GM13976 (cell line): ENCODE data around the gene RPA1.
A peak's percentile ranks its signal among the peaks of the same experiment; 100 is the strongest.

Source experiments
- DNase-seq: peaks from one replicate; pipeline ENCODE4 v3.0.0; 2012; ENCODE audit warnings: low spot score
- in situ Hi-C: fragments of 300-500 bp; cut with MboI; formaldehyde crosslinking; loops from one replicate; pipeline ENCODE4 v1.12.0; 2022; ENCODE audit warnings: low sequenced_read_pairs, mixed read lengths, inconsistent platforms; ENCODE audit not compliant: unreplicated experiment
- TF ChIP-seq, protein P1 (sequence below): IDR thresholded peaks from 2 replicates; pipeline ENCODE4 v1.5.1; 2012; ENCODE audit warnings: borderline replicate concordance, mild to moderate bottlenecking; ENCODE audit not compliant: insufficient read depth; ENCODE audit errors: extremely low read depth, missing control alignments, control extremely low read depth

RPA1 gene

DNA sequence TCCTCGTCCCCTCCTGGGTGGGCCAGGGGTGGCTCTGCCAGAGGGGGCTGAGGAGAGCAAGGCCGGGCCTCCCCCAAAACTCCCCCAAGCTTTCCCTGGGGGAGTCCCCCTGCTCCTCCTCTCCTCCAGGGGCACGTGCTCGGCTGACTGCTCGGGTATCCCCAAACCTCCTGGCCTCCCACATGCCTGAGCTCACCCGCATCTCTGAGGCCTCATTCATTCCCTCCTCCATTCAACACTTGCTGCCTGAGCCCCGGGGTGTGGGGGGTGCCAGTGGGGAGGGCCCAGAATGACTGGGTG, 112.2 kb downstream of the RPA1 start:
- TF ChIP-seq, protein P1, sequence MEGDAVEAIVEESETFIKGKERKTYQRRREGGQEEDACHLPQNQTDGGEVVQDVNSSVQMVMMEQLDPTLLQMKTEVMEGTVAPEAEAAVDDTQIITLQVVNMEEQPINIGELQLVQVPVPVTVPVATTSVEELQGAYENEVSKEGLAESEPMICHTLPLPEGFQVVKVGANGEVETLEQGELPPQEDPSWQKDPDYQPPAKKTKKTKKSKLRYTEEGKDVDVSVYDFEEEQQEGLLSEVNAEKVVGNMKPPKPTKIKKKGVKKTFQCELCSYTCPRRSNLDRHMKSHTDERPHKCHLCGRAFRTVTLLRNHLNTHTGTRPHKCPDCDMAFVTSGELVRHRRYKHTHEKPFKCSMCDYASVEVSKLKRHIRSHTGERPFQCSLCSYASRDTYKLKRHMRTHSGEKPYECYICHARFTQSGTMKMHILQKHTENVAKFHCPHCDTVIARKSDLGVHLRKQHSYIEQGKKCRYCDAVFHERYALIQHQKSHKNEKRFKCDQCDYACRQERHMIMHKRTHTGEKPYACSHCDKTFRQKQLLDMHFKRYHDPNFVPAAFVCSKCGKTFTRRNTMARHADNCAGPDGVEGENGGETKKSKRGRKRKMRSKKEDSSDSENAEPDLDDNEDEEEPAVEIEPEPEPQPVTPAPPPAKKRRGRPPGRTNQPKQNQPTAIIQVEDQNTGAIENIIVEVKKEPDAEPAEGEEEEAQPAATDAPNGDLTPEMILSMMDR, result no peak
- in situ Hi-C loops, result no loop called here
- DNase-seq, result peak; percentile 63

DNA sequence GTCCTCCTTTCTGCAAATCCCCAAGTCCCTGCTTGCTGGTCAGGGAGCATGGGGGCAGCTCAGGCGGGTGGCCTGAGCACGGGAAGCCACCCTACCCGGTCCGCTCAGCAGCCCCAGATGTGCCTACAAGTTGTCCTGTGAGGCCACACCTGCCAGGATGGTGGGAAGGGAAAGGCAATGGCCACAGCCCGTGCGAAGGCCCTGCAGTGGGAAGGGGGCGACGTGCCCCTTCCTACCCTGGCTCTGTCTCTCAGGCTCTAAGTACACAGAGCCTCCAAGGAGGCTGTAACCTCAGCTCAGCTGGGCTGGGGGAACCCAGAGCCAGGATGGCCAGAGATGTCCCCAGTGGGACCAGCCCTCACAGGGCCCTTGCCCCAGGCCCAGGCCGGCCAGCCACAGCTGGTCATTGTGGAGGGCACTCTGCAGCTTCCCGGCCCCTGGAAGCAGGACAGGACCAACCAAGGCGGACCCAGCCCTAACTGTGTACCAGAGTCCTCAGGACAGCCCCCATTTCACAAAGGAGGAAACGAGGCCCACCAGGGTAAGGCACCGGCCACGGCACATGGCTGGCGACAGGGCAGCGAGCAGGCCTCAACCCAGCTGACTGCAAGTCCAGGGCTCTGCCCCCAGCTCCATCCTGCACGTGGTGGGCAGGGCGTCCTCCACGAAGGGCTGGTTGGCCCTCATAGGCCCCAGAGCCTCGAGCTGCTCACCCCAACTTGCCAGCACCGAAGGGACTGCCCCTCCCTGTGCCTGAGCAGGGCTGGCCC, 113.0 kb downstream of the RPA1 start:
- TF ChIP-seq, protein P1, result no peak
- in situ Hi-C loops, result no loop called here
- no peak for DNase-seq

DNA sequence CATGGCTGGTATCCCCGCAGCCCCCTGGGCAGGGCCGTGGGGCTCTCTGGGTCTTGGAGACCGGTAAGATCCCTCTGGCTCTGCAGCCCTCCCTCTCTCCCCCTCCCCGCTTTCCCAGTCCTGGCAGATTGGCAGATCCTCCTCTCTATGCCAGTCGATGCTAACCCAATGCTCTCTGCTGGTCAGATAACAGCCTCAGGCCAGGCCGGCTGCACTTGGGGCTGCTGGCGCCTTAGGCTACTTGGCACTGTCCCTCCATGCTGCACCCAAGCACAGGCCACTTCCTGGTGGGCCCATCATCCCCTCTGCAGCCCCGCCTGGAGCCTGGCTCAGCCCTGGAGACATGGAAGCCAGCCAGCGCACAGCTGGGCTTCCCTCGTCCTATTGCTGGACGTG, 113.6 kb downstream of the RPA1 start:
- TF ChIP-seq, protein P1, result no peak
- DNase-seq, result no peak
- in situ Hi-C loops, result no loop called here

DNA sequence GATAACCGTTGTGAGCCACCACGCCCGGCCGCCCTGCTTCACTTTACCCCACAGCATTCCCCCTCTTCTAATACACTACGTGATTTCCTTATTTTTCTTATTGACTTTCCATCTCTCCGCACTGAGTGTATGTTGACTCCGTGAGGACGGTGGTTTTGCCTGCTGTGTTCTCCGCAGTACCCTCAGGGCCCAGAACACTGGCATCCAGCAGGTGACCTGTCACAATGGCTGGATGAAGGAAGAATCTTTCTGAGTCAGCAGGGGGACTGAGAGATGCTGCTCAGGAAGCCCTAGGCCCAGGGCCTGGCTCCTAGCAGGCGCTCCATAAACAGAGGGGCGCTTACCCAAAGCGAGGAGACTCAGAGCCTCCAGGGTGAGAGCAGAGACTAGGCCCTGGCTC, 115.8 kb downstream of the RPA1 start:
- in situ Hi-C loops, result no loop called here

DNA sequence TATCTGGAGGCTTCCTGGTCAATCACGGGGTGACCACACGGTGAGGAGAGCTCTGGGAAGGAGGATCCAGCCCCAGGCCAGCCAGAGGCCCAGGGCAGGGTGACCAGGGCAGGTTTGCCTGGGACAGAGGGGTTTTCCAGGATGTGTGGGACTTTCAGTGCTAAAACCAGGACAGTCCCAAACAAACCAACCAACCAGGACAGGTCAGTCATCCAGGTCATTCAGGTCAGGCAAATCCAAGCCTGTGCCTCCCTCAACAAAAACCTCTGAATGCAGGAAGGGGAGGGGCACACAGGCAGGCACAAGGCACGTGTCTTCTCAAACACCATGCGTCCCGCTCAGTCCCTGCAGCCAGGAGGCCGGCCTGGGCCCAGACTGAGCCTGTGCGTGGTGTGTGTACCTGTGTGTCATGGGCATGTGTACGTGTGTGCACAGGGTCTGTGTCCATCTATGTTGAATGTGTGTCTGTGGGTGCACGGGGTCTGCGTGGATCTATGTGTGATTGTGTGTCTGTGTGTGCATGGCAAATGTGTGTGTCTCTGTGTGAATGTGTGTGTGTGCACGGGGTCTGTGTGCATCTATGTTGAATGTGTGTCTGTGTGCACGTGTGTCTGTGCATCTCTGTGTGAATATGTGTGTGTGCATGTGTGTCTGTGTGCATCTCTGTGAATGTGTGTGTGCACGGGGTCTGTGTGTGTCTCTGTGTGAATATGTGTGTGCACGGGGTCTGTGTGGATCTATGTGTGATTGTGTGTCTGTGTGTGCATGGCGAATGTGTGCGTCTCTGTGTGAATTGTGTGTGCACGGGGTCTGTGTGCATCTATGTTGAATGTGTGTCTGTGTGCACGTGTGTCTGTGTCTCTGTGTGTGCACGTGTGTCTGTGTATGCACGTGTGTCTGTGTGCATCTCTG, 116.5 kb downstream of the RPA1 start:
- DNase-seq, result no peak
- TF ChIP-seq, protein P1, result no peak
- in situ Hi-C loops, result no loop called here

More for the DNA sequence above, 115.8 kb downstream of the RPA1 start:
- DNase-seq, result peak; percentile 41
- TF ChIP-seq, protein P1, result no peak

DNA sequence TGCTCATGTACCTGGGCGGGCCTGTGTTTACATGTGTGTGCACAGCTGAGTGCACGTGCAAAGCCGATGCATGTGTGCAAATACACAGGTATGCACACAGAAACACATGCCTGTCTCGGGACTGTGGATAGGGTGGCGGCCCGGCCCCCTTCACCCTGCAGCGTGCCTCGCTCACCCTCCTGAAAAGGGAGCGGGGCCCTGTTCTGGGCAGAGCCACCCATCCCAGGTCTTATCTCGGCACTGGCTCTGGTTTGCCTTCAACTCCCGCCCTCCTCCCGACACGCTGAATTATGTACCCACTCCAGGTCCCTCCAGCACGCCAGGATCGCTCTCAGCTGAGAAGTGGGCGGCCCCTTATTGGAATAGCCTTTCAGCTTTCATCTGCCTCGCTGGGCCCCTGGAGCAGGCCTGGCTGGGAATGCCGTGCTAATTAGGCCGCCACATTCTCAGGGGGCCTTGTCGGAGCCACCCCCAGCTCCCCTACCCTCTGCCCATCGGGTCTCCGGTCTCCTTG, 117.5 kb downstream of the RPA1 start:
- in situ Hi-C loops, result no loop called here
- TF ChIP-seq, protein P1, result no peak
- DNase-seq, result no peak
